H1 (cell line): ENCODE data around the gene VASP.
"Not testable (repeated sequence)": the region's sequence is repeated elsewhere in the genome, so short reads cannot be mapped to it uniquely, and the experiment has no call there.

ENCODE experiments used
- CTCF ChIP-seq, 3 experiments: IDR thresholded peaks; 1 replicate in 2 of 3; 2 replicates in 1 of 3; pipeline versions ENCODE4 v1.5.1 to v1.6.1; 2011; ENCODE audit warnings: low read length in 3 of 3, mild to moderate bottlenecking in 3 of 3, inconsistent platforms in 2 of 3, low read depth in 1 of 3, moderate library complexity in 1 of 3; ENCODE audit not compliant: insufficient read depth in 1 of 3; ENCODE audit errors: control extremely low read depth in 1 of 3
- EP300 ChIP-seq, 2 experiments: IDR thresholded peaks; 1 replicate in 1 of 2; 2 replicates in 1 of 2; pipeline ENCODE4 v1.6.1; 2011 to 2012; ENCODE audit warnings: low read depth in 2 of 2, low read length in 2 of 2, mild to moderate bottlenecking in 2 of 2, borderline replicate concordance in 1 of 2, inconsistent platforms in 1 of 2, moderate library complexity in 1 of 2
- HDAC6 ChIP-seq: IDR thresholded peaks from one replicate; pipeline ENCODE4 v1.7.1; 2012; ENCODE audit warnings: low read depth, mild to moderate bottlenecking, inconsistent platforms, low read length, moderate library complexity
- JUN ChIP-seq: IDR thresholded peaks from 2 replicates; pipeline ENCODE4 v1.6.1; 2011; ENCODE audit warnings: low read depth, mild to moderate bottlenecking, improper control_type of control experiment, low read length
- JUND ChIP-seq: IDR thresholded peaks from 2 replicates; pipeline ENCODE4 v1.6.1; 2011; ENCODE audit warnings: mild to moderate bottlenecking, improper control_type of control experiment, low read length
- MAX ChIP-seq: IDR thresholded peaks from 2 replicates; pipeline ENCODE4 v1.6.1; 2012; ENCODE audit warnings: inconsistent platforms
- POLR2A ChIP-seq, 2 experiments: IDR thresholded peaks; 1 replicate in 1 of 2; 2 replicates in 1 of 2; pipeline ENCODE4 v1.6.1; 2011; ENCODE audit warnings: low read depth in 2 of 2, low read length in 2 of 2, mild to moderate bottlenecking in 2 of 2; ENCODE audit errors: control extremely low read depth in 1 of 2
- POLR2AphosphoS5 ChIP-seq: IDR thresholded peaks from 2 replicates; pipeline ENCODE4 v1.6.1; 2011; ENCODE audit warnings: low read depth, low read length
- SUZ12 ChIP-seq: fragments of 200-600 bp; sonication (generic); IDR thresholded peaks from 2 replicates; pipeline ENCODE4 v1.6.1; 2012; ENCODE audit warnings: mild to moderate bottlenecking, inconsistent platforms, low read length, moderate library complexity, mixed read lengths
- TAF7 ChIP-seq: optimal IDR thresholded peaks from 2 replicates; pipeline ENCODE3; 2011; ENCODE audit warnings: low read depth, mild to moderate bottlenecking, inconsistent platforms, low read length, moderate library complexity, borderline replicate concordance
- TBP ChIP-seq: IDR thresholded peaks from 2 replicates; pipeline ENCODE4 v1.6.1; 2011; ENCODE audit warnings: low read depth, low read length, improper control_type of control experiment

- not testable (repeated sequence) for TF ChIP-seq CTCF (IDR thresholded peaks at IDR 0.05; ENCODE audit: control extremely low read depth in 1 of 3, insufficient read depth in 1 of 3, low read depth in 1 of 3, low read length in 3 of 3); MAX; EP300 (IDR thresholded peaks at IDR 0.05; ENCODE audit: borderline replicate concordance in 1 of 2, low read depth in 2 of 2, low read length in 2 of 2); SUZ12; JUND; JUN; POLR2AphosphoS5; TAF7; POLR2A (IDR thresholded peaks at IDR 0.05; ENCODE audit: control extremely low read depth in 1 of 2, low read depth in 2 of 2, low read length in 2 of 2); HDAC6; TBP
Measured at GRCh38 chr19:45510352-45510751, 3.1 kb downstream of the VASP start.
